ENCODE measurements around the gene ETV6.

The ETV6 gene

GRCh38 chr12:11747969-11748368, 98.5 kb downstream of the ETV6 start:
- Mint-ChIP-seq H3K4me1 (ENCODE audit: low read depth) (peaks cover 53% of the 10 kb centered on the region), H3K4me3 (no peak overlapping the region), H3K27ac (no peak overlapping the region), H3K9me3 (no peaks in the 10 kb centered on the region), H3K27me3 (no peaks in the 10 kb centered on the region), H3K36me3 (ENCODE audit: low read depth) (peaks cover 46% of the 10 kb centered on the region)
- no peak for DNase-seq

- Mint-ChIP-seq H3K27me3 (no peaks in the 10 kb centered on the region), H3K4me3 (no peak overlapping the region), H3K36me3 (ENCODE audit: low read depth) (peaks cover 46% of the 10 kb centered on the region), H3K4me1 (ENCODE audit: low read depth) (peaks cover 45% of the 10 kb centered on the region), H3K9me3 (no peaks in the 10 kb centered on the region), H3K27ac (no peak overlapping the region)
- DNase-seq: no peak
Measured at GRCh38 chr12:11748903-11749302, 99.4 kb downstream of the ETV6 start.

- H3K27ac Mint-ChIP-seq: no peak overlapping the region
- no peak for DNase-seq
- H3K36me3 Mint-ChIP-seq (ENCODE audit: low read depth): peaks cover 53% of the 10 kb centered on the region
- peaks cover 34% of the 10 kb centered on the region for H3K4me1 Mint-ChIP-seq (ENCODE audit: low read depth)
- no peaks in the 10 kb centered on the region for H3K27me3 Mint-ChIP-seq
- no peaks in the 10 kb centered on the region for H3K9me3 Mint-ChIP-seq
- no peak overlapping the region for H3K4me3 Mint-ChIP-seq
Measured at GRCh38 chr12:11749943-11750690, 100.6 kb downstream of the ETV6 start.

- Mint-ChIP-seq H3K27me3 (no peaks in the 10 kb centered on the region), H3K4me1 (ENCODE audit: low read depth) (peaks cover 20% of the 10 kb centered on the region), H3K27ac (peak overlapping the region; percentile 16), H3K36me3 (ENCODE audit: low read depth) (peaks cover 72% of the 10 kb centered on the region), H3K4me3 (no peak overlapping the region), H3K9me3 (no peaks in the 10 kb centered on the region)
- DNase-seq: no peak
Measured at GRCh38 chr12:11752403-11753149, 103.1 kb downstream of the ETV6 start.

GRCh38 chr12:11753150-11753499, 103.7 kb downstream of the ETV6 start:
- no peak overlapping the region for H3K4me3 Mint-ChIP-seq
- peaks cover 72% of the 10 kb centered on the region for H3K36me3 Mint-ChIP-seq (ENCODE audit: low read depth)
- H3K27ac Mint-ChIP-seq: peak overlapping the region; percentile 16
- H3K4me1 Mint-ChIP-seq (ENCODE audit: low read depth): peaks cover 20% of the 10 kb centered on the region
- no peaks in the 10 kb centered on the region for H3K9me3 Mint-ChIP-seq
- H3K27me3 Mint-ChIP-seq: no peaks in the 10 kb centered on the region
- DNase-seq: no peak

- Mint-ChIP-seq H3K36me3 (ENCODE audit: low read depth) (peaks cover 75% of the 10 kb centered on the region), H3K4me1 (ENCODE audit: low read depth) (peaks cover 25% of the 10 kb centered on the region), H3K9me3 (no peaks in the 10 kb centered on the region), H3K4me3 (no peak overlapping the region), H3K27ac (no peak overlapping the region), H3K27me3 (no peaks in the 10 kb centered on the region)
- DNase-seq: no peak
Measured at GRCh38 chr12:11753826-11754225, 104.4 kb downstream of the ETV6 start.

GRCh38 chr12:11754256-11754655, 104.8 kb downstream of the ETV6 start:
- peaks cover 25% of the 10 kb centered on the region for H3K4me1 Mint-ChIP-seq (ENCODE audit: low read depth)
- peaks cover 75% of the 10 kb centered on the region for H3K36me3 Mint-ChIP-seq (ENCODE audit: low read depth)
- no peak for DNase-seq
- H3K27ac Mint-ChIP-seq: no peak overlapping the region
- H3K4me3 Mint-ChIP-seq: no peak overlapping the region
- no peaks in the 10 kb centered on the region for H3K27me3 Mint-ChIP-seq
- H3K9me3 Mint-ChIP-seq: no peaks in the 10 kb centered on the region

- Mint-ChIP-seq H3K27ac (no peak overlapping the region), H3K36me3 (ENCODE audit: low read depth) (peaks cover 79% of the 10 kb centered on the region), H3K4me1 (ENCODE audit: low read depth) (peaks cover 28% of the 10 kb centered on the region), H3K9me3 (no peaks in the 10 kb centered on the region), H3K4me3 (no peak overlapping the region), H3K27me3 (no peaks in the 10 kb centered on the region)
- no peak for DNase-seq
Measured at GRCh38 chr12:11755302-11755930, 105.9 kb downstream of the ETV6 start.

GRCh38 chr12:11756022-11756421, 106.5 kb downstream of the ETV6 start:
- no peak for DNase-seq
- Mint-ChIP-seq H3K4me3 (no peak overlapping the region), H3K4me1 (ENCODE audit: low read depth) (peaks cover 32% of the 10 kb centered on the region), H3K36me3 (ENCODE audit: low read depth) (peaks cover 83% of the 10 kb centered on the region), H3K27me3 (no peaks in the 10 kb centered on the region), H3K27ac (no peak overlapping the region), H3K9me3 (no peaks in the 10 kb centered on the region)

GRCh38 chr12:11756523-11756922, 107.0 kb downstream of the ETV6 start:
- Mint-ChIP-seq H3K4me3 (no peak overlapping the region), H3K27ac (no peak overlapping the region), H3K9me3 (no peaks in the 10 kb centered on the region), H3K36me3 (ENCODE audit: low read depth) (peaks cover 83% of the 10 kb centered on the region), H3K27me3 (no peaks in the 10 kb centered on the region), H3K4me1 (ENCODE audit: low read depth) (peaks cover 34% of the 10 kb centered on the region)
- no peak for DNase-seq

- H3K27ac Mint-ChIP-seq: no peak overlapping the region
- no peaks in the 10 kb centered on the region for H3K27me3 Mint-ChIP-seq
- peaks cover 40% of the 10 kb centered on the region for H3K4me1 Mint-ChIP-seq (ENCODE audit: low read depth)
- H3K9me3 Mint-ChIP-seq: no peaks in the 10 kb centered on the region
- H3K4me3 Mint-ChIP-seq: no peak overlapping the region
- peaks cover 83% of the 10 kb centered on the region for H3K36me3 Mint-ChIP-seq (ENCODE audit: low read depth)
- no peak for DNase-seq
Measured at GRCh38 chr12:11757095-11757494, 107.6 kb downstream of the ETV6 start.

GRCh38 chr12:11757531-11757930, 108.1 kb downstream of the ETV6 start:
- DNase-seq: no peak
- H3K27ac Mint-ChIP-seq: no peak overlapping the region
- peaks cover 82% of the 10 kb centered on the region for H3K36me3 Mint-ChIP-seq (ENCODE audit: low read depth)
- no peak overlapping the region for H3K4me3 Mint-ChIP-seq
- H3K27me3 Mint-ChIP-seq: no peaks in the 10 kb centered on the region
- H3K9me3 Mint-ChIP-seq: no peaks in the 10 kb centered on the region
- peaks cover 44% of the 10 kb centered on the region for H3K4me1 Mint-ChIP-seq (ENCODE audit: low read depth)

GRCh38 chr12:11758087-11758486, 108.6 kb downstream of the ETV6 start:
- DNase-seq: no peak
- H3K27me3 Mint-ChIP-seq: no peaks in the 10 kb centered on the region
- peaks cover 78% of the 10 kb centered on the region for H3K36me3 Mint-ChIP-seq (ENCODE audit: low read depth)
- no peak overlapping the region for H3K4me3 Mint-ChIP-seq
- peaks cover 50% of the 10 kb centered on the region for H3K4me1 Mint-ChIP-seq (ENCODE audit: low read depth)
- H3K9me3 Mint-ChIP-seq: no peaks in the 10 kb centered on the region
- H3K27ac Mint-ChIP-seq: no peak overlapping the region

GRCh38 chr12:11758510-11759493, 109.3 kb downstream of the ETV6 start:
- Mint-ChIP-seq H3K9me3 (no peaks in the 10 kb centered on the region), H3K27ac (peak overlapping the region; percentile 27), H3K4me1 (ENCODE audit: low read depth) (peaks cover 57% of the 10 kb centered on the region), H3K4me3 (no peak overlapping the region), H3K36me3 (ENCODE audit: low read depth) (peaks cover 77% of the 10 kb centered on the region), H3K27me3 (no peaks in the 10 kb centered on the region)
- no peak for DNase-seq
